Omental fat pad (tissue), 4 donors: ENCODE measurements around the gene LRP8. TPM values are rescaled to one million over a fixed set of nuclear protein-coding genes. Genes with fewer than 3 reads are reported as not detected.
A peak's percentile ranks its signal among the peaks of the same experiment; 100 is the strongest.

ENCODE experiments used
- ATAC-seq: fragments of 150-250 bp; one replicate; pipeline ENCODE4 v1.9.1; 2016; ENCODE audit warnings: mild to moderate bottlenecking, moderate library complexity; ENCODE audit not compliant: low FRiP score
- DNase-seq: peaks from one replicate; pipeline ENCODE4 v3.0.0-alpha.2; 2019; ENCODE audit warnings: low spot score
- total RNA-seq, 4 donors: library from RNA; depleted of rRNA; stranded (reverse); fragments of >200 nt; gene quantifications; one replicate each; pipeline ENCODE4 v1.1.0, GENCODE V29; 2016
- TF ChIP-seq, protein P1 (sequence below), 3 donors: fragments of 450-650 bp; IDR thresholded peaks; one replicate each; pipeline ENCODE4 v1.5.1; 2016 to 2017; ENCODE audit warnings: antibody characterized with exemption in 3 of 3, mild to moderate bottlenecking in 3 of 3, moderate library complexity in 2 of 3

Gene LRP8
- total RNA-seq, 4 donors from 2014 or later = 1.6 to 22.0 (median 7.4) TPM

DNA sequence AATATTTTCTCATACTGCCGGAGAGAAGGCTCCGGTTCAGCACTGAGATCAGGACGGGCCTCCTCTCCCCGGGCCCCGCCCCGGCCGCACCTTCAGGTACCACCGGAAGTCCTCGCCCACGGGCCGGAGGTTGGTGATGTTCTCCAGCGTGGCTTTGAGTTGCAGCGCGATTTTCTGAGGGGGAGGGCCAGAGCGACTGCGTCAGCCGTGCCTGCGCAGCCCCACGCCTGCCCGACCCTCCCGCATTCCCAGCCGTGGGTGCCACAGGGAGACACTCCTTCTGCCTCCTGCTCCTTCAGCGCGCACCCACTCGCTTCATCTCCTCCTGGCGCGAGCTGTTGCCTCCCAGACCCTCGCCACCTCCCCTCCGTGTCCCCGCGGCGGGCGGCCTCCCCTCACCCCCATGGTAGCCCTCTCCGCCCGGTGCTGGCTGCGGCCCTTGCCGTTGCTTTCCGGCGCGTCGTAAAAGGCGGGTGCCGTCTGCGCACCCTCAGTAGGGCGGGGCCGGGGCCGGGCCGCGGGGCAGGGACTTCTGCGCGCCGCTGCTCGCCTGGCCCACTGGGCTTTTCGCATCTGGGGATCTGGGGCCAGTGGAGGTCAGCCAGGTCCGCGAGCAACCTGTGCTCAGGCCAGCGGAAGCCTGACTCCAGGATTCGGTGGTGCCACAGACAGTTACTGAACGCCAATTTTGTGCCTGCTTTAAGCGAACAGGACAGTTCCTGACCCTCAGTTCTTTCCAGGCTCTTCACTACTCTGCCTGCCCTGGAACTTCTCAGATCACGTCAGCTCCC, 107.5 kb downstream of the LRP8 start, which contains the start of gene CZIB:
TSS of gene CZIB (minus strand) at position 464 of the 791 bp plus-strand sequence. CDS start at position 405, 59 bp downstream.
- peak; percentile 86 for DNase-seq
- peak; percentile 98 for ATAC-seq
- TF ChIP-seq, protein P1, sequence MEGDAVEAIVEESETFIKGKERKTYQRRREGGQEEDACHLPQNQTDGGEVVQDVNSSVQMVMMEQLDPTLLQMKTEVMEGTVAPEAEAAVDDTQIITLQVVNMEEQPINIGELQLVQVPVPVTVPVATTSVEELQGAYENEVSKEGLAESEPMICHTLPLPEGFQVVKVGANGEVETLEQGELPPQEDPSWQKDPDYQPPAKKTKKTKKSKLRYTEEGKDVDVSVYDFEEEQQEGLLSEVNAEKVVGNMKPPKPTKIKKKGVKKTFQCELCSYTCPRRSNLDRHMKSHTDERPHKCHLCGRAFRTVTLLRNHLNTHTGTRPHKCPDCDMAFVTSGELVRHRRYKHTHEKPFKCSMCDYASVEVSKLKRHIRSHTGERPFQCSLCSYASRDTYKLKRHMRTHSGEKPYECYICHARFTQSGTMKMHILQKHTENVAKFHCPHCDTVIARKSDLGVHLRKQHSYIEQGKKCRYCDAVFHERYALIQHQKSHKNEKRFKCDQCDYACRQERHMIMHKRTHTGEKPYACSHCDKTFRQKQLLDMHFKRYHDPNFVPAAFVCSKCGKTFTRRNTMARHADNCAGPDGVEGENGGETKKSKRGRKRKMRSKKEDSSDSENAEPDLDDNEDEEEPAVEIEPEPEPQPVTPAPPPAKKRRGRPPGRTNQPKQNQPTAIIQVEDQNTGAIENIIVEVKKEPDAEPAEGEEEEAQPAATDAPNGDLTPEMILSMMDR (IDR thresholded peaks at IDR 0.05) = no peak

DNA sequence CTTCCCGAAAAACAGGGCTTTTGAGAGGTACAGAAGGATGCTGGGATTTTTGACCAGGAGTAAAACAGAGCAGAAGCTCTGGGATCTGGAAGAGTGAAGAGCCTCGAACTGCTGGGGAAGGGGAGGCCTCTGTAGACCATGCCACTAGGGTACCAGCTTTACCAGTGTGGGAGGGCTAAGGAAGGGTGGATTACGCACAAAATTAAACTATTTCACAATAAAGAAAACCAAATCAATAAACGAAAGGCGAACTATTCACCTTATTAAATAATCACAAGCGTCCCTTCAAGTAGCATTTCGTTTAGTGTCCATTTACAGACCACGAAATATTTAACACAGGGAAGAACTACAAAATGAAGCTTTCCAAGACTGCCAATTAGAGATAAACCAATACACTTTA, 108.2 kb downstream of the LRP8 start:
- DNase-seq = no peak
- no peak for ATAC-seq
- TF ChIP-seq, protein P1 (IDR thresholded peaks at IDR 0.05) = no peak

DNA sequence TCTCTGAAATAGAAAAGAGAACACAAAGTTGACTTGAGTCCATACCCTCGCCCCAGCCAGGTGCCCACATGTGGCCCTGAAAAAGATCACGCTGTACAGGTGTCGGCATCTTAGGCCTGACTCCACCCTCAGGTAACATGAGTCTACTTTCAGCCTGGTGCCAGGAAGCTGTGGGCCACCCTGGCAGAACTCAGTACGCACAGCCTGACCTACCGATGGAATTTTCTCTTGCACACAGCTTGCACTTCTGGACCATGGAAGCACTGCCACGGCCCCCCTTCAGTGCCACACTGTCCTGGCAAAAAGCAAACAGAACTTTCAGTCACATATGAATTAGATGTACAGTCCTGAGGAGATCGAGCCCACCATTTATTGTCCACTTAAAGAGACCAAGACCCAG, 109.7 kb downstream of the LRP8 start:
- TF ChIP-seq, protein P1 (IDR thresholded peaks at IDR 0.05) = no peak
- no peak for DNase-seq
- no peak for ATAC-seq

DNA sequence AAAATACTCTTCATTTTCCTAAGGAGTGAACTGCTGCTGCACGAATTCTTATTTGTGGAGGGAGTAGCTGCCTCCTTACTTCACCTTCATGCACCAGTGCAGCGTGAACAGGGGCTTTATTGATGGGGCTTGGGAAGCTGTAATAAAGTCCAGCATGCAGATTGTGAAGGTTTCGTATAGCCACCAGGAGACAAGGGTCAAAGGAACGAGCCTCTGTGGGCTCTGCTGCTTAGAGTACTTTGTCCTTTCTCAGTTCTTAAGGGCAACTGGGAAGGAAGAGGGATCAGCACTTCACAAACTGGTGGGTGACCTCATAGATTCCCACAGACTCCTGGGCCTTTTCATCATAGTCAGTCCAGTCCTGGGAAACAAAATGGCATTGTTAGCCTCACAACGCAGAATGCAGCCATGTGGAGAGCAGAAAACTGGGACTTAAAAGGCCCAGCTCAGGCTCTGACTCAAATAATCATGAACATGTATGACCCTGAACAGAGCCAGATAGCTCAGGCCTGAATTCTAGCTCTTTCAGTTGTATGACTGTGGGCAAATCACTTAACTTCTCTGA, 113.4 kb downstream of the LRP8 start:
- ATAC-seq = no peak

GRCh38 chr1:53210954-53211353, 116.9 kb downstream of the LRP8 start:
- TF ChIP-seq, protein P1 (IDR thresholded peaks at IDR 0.05) = no peak
- DNase-seq = no peak
- no peak for ATAC-seq

More for the DNA sequence above, 113.4 kb downstream of the LRP8 start:
- DNase-seq = no peak
- TF ChIP-seq, protein P1 (IDR thresholded peaks at IDR 0.05) = no peak

DNA sequence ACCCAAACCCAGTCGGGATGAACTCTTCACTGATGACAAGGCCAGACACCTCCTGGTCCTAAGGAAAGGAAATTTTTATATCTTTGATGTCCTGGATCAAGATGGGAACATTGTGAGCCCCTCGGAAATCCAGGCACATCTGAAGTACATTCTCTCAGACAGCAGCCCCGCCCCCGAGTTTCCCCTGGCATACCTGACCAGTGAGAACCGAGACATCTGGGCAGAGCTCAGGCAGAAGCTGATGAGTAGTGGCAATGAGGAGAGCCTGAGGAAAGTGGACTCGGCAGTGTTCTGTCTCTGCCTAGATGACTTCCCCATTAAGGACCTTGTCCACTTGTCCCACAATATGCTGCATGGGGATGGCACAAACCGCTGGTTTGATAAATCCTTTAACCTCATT, 117.5 kb downstream of the LRP8 start:
- TF ChIP-seq, protein P1 (IDR thresholded peaks at IDR 0.05) = no peak
- no peak for DNase-seq
- ATAC-seq = no peak

GRCh38 chr1:53207726-53208125, 120.1 kb downstream of the LRP8 start:
- DNase-seq = no peak
- no peak for ATAC-seq
- TF ChIP-seq, protein P1 (IDR thresholded peaks at IDR 0.05) = no peak
